Retinal pigment epithelial cell (primary cell): Measurements from ENCODE around the gene PPTC7.
"Not testable (repeated sequence)": the region's sequence is repeated elsewhere in the genome, so short reads cannot be mapped to it uniquely, and the experiment has no call there.

ENCODE experiments used
- DNase-seq: peaks from one replicate; pipeline ENCODE4 v3.0.0-alpha.2; 2010; ENCODE audit warnings: low read depth
- H3K4me3 ChIP-seq: 2 replicates; pipeline ENCODE4 v1.5.1; 2011; ENCODE audit warnings: mild to moderate bottlenecking, low read length, control low read depth, moderate library complexity
- CTCF ChIP-seq: conservative IDR thresholded peaks from 2 replicates; pipeline ENCODE4 v1.5.1; 2011; ENCODE audit warnings: low read depth, low read length, control low read depth, inconsistent platforms

Gene PPTC7

GRCh38 chr12:110613771-110614684 lies 30.9 kb upstream of the PPTC7 start, which contains the start of gene TCTN1:
TCTN1 (plus strand) TSS chr12:110614129; CDS start chr12:110614183, 54 bp downstream.
- H3K4me3 ChIP-seq, result peak within 1 kb of the TSS; percentile 73
- DNase-seq, result peak; percentile 76
- no peak for TF ChIP-seq CTCF

GRCh38 chr12:110613071-110613770 lies 30.1 kb upstream of the PPTC7 start:
- peak overlapping the region; percentile 73 for H3K4me3 ChIP-seq
- DNase-seq, result no peak
- no peak for TF ChIP-seq CTCF

- no peak for DNase-seq
- TF ChIP-seq CTCF, result no peak
- no peak overlapping the region for H3K4me3 ChIP-seq
Observed at GRCh38 chr12:110606253-110606611, 23.1 kb upstream of the PPTC7 start.

- not testable (repeated sequence) for H3K4me3 ChIP-seq, DNase-seq
- TF ChIP-seq CTCF, result peak; percentile 78
Observed at GRCh38 chr12:110602085-110602814, 19.1 kb upstream of the PPTC7 start.

- no peak for DNase-seq
- H3K4me3 ChIP-seq, result no peak overlapping the region
- TF ChIP-seq CTCF, result peak; percentile 27
Observed at GRCh38 chr12:110600254-110600653, 17.1 kb upstream of the PPTC7 start.

- TF ChIP-seq CTCF, result no peak
- no peak overlapping the region for H3K4me3 ChIP-seq
- DNase-seq, result no peak
Observed at GRCh38 chr12:110599334-110599733, 16.2 kb upstream of the PPTC7 start.
